ENCODE results near the gene BMPR1B.

DNA sequence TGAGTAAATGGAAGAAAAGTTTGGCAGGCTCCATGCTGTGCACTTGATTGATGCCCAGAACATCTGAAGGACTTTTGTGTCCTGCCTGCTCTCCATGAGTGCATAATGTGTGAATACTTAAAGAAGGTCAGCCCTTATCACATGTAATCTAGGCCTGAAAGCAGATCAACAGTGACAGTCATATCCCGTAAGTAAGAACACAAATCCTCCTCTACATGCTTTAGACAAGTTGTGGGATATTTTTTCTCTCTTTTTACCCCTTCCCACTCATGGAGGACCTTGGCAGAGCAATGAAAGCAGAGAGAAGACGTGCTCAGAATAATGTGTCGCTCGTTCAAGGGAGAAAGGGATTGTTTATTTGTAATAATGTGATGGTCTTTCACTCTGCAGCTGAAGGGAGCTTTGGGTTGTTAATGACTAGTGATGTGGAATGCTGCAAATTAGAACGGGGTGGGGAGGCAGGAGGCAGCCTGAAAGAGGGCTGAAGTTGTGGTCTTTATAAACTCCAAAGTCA, 286.6 kb downstream of the BMPR1B start:
- TF ChIP-seq POLR2A (IDR thresholded peaks at IDR 0.05; ENCODE audit: low read depth, low read length) = no peak
- no peak for TF ChIP-seq TAF1 (IDR thresholded peaks at IDR 0.05; ENCODE audit: low read depth, low read length)
- TF ChIP-seq SPI1 (IDR thresholded peaks at IDR 0.05; ENCODE audit: low read depth, low read length) = no peak
- no peak for TF ChIP-seq POLR2AphosphoS5 (IDR thresholded peaks at IDR 0.05; ENCODE audit: low read depth, low read length)
- TF ChIP-seq PAX5 (IDR thresholded peaks at IDR 0.05; ENCODE audit: insufficient read depth, low read length, severe bottlenecking) = no peak

Data from GM12891 (cell line).